HG03280 (cell line): Measurements from ENCODE around the gene POLD2.

Experiments
- ATAC-seq: cut with Tn5 transposase; IDR thresholded peaks from one replicate; pipeline ENCODE4 v1.9.1; 2021; ENCODE audit warnings: mild to moderate bottlenecking, moderate library complexity; ENCODE audit not compliant: unreplicated experiment

The POLD2 gene

GRCh38 chr7:44152971-44153947, 29.9 kb upstream of the POLD2 start:
- ATAC-seq, result no peak

DNA sequence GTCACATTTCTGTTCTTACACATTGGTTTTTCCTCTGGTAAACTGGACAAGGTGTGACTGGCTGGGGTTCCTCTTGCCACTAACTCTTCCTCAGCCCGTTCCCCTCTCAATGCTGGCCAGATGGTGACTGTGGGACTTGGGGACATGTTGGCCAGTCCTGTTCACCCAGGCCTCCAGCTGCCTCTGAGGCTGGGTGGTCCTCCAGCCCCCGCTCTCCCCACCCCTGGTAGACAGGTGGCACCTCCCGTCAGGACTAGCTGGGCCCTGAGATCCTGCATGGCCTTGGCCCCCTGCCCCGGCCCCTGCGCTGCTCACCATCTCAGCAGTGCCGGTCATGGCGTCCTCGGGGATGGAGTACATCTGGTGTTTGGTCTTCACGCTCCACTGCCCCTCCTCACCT, 28.6 kb upstream of the POLD2 start:
- ATAC-seq, result no peak

GRCh38 chr7:44150966-44151941, 27.9 kb upstream of the POLD2 start:
- ATAC-seq, result no peak

GRCh38 chr7:44150466-44150832, 27.1 kb upstream of the POLD2 start:
- no peak for ATAC-seq

- no peak for ATAC-seq
These were observed 26.5 kb upstream of the POLD2 start for GRCh38 chr7:44149571-44150465.

DNA sequence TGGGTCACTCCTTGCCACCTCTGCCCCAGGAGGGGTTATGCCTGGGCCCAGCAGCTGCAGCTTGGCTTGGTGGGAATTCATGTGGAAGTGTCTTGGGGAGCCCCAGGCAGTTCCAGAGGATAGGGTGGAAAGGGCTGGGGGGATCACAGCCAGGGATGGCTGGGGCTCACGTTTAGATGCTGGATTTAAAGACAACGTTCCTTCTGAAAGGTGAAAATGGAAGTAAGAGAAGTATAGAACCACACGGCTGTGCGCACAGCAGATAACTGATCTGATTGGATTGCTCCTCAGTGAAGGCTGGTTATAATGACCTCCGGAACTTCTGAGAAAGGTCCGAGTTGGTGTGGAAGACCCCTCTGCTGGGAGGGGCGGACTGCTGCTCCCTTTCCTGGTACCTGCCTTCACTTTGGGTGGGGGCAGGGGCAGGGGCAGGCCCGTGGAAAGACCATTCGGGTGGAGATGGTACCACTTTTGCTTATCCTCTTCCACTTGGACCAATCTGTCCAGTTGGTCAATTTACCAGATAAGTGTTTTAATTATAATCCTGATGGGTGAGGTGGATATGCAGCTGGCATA, 25.7 kb upstream of the POLD2 start:
- no peak for ATAC-seq

DNA sequence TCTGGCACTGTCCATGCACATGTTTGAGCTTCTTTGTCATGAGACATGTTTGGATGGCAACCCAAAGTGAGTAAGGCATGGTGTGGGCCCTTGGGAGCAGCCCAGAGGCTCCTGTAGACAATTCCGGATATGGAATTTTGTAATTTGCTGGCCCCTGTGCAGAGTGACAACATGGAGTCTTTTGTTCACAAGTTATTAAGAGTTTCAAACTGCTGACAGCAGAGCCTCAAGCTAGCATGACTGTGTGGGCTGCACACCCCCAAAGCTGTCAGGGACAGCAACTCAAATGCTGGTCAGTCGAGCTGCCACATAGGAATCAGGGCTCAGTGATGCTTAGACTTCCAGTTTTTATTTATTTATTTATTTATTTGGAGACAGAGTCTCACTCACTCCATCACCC, 24.8 kb upstream of the POLD2 start:
- no peak for ATAC-seq

DNA sequence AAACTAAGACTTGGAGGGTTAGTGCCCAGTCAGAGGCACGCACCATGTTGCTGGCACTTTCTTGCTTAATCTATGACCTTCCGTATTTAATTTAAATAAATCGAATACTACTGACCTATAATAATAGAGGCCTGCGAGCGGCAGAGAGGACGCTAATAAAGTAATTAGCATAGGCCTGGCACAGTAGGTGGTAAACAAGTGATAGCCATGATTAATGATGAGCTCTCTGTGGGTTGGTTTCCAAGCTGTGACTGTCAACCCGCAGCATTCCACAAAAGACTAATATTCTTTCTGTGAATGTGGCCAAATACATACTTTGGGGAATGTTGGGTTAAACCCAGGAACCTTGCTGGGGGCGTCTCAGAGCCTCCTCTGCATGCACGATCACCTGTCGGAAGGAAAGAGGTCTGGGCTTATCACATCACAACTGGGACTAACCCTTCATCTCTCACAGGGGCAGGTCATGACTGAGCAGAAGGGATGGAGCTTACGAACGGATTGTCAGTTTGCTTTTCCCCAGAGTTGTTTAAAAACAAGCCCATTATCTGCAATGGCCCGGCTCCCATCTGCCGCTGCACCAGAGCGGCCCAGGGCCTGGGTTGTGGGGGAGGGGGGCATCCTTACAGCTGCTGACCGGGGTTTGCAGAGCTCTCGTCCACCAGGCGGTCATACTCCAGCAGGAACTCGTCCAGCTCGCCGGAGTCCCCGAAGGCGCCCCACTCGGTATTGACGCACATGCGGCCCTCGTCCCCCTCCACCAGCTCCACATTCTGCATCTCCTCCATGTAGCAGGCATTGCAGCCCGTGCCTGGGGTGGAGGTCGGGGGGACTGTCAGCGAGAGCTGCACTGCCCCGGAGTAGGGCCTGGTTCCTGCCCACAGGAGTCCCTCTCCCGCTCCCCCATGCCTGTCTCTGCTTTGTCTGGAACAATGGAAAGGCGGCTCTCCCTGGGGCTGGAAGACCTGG, 24.0 kb upstream of the POLD2 start:
- no peak for ATAC-seq

- no peak for ATAC-seq
These were observed 22.9 kb upstream of the POLD2 start for GRCh38 chr7:44145969-44146911.

DNA sequence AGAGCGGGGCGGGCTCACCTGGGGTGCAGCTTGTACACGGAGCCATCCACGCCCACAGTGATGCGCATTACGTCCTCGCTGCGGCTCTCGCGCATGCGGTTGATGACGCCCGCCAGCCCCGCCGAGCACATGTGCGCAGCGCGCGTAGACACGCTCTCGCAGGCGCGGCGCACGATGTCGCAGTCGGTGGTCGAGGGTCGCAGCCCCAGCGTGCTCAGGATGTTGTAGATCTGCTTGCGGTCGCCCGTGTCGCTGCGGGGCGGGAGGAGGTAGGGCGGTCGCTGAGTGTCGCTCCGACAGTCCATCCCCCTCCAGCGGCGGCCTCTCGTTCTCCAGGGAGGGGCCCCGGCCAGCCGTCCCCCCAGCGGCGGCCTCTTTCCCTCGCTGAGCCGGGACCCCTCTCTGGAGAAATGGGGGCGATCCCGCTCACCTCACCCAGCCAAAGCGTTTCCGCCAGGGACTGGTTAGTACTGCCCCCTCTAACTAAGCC, 22.2 kb upstream of the POLD2 start:
- ATAC-seq, result no peak

GRCh38 chr7:44144968-44145478, 21.7 kb upstream of the POLD2 start:
- no peak for ATAC-seq

- ATAC-seq, result no peak
These were observed 21.1 kb upstream of the POLD2 start for GRCh38 chr7:44144426-44144967.

DNA sequence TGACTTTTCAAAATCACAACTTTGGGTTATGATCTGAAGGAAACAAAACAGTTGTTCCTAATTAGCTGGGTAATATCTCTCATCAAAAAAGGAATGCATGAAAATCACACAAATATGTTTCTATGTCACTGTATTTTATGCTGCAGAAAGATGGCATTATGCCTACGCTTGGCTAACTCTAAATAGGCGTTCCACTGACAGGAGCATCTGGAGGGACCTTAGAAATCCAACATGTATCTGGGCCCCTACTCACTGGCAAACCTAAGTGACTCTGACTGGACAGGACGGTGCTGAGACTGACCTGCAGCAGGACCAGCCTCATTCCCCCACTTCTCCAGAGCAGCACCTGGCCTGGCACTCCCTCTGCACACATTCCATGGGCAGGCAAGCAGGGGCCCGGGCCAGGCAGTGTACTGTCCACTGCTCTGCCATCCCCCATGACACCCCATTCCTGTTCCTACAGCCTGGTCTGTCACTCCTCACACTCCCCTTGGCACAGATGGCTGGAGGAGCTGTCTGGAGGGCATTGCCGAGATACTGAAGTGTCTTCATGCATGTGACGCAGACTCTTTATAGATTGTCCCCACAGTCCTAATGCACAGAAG, 20.4 kb upstream of the POLD2 start:
- no peak for ATAC-seq

- no peak for ATAC-seq
These were observed 18.7 kb upstream of the POLD2 start for GRCh38 chr7:44142028-44142427.

DNA sequence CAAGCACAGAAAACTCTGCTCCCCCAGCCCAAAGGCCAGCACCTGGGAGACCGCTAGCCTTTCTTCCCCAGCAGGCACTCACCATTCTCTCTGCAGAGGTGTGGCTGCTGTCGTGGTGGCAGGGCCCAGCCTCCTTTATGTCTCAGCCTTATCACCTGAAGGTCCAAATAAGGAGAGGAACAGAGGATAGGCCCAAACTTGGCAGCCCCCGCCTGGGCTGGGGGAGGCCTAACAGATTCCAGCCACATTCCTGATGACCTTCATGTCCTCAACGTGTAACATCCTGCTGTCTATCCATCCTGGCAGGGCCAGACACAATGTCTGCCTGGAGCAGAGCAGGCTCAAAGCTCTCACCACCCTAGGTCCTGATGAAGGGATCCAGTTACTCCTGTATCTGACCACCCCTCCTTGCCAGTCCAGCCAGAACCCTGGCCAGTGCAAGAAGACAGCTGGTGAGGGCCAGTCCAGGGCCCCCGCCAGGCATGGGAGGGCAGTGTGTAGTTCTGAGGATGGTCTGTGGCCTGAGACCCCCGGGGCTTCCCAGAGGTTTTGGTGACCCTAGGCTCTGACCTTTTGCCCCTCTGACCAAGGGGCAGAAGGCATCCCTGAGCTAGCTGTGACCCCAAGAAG, 18.0 kb upstream of the POLD2 start, which contains the start of gene MYL7:
Gene MYL7, minus strand, starts transcription at position 112 of the 630 bp plus-strand sequence. Its CDS starts 27 bp downstream, at position 85.
- ATAC-seq, result no peak

DNA sequence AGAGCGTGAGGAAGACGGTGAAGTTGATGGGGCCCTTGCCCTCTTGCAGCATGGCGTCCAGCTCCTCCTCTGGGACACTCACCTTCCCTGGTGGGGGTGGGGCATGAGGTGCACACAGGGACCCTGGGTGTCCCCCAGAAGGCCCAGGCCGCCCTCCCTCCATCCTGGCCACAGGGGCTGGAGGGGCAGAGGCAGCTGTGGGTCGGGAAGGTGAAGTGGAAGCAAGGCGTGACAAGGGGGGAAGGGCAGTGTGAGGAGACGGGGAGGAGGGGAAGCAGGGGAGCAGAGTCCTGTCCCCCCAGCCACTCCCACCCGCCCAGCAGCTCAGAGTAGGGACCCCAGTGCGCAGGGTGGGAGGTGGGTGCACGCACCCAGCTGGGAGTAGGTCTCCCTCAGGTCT, 17.0 kb upstream of the POLD2 start:
- no peak for ATAC-seq
